GM18502 (cell line): Measurements from ENCODE around the gene NLRC5.
"Not testable (repeated sequence)": the region's sequence is repeated elsewhere in the genome, so short reads cannot be mapped to it uniquely, and the experiment has no call there.

ENCODE experiments used
- ATAC-seq: cut with Tn5 transposase; IDR thresholded peaks from one replicate; pipeline ENCODE4 v1.9.1; 2021; ENCODE audit warnings: mild to moderate bottlenecking; ENCODE audit not compliant: unreplicated experiment, poor library complexity

Gene NLRC5

GRCh38 chr16:57042157-57043111 is 53.1 kb downstream of the NLRC5 start:
- peak; percentile 64 for ATAC-seq

- ATAC-seq, result no peak
These were observed 53.9 kb downstream of the NLRC5 start for GRCh38 chr16:57043248-57043647.

GRCh38 chr16:57044931-57045693 is 55.8 kb downstream of the NLRC5 start:
- ATAC-seq, result no peak

DNA sequence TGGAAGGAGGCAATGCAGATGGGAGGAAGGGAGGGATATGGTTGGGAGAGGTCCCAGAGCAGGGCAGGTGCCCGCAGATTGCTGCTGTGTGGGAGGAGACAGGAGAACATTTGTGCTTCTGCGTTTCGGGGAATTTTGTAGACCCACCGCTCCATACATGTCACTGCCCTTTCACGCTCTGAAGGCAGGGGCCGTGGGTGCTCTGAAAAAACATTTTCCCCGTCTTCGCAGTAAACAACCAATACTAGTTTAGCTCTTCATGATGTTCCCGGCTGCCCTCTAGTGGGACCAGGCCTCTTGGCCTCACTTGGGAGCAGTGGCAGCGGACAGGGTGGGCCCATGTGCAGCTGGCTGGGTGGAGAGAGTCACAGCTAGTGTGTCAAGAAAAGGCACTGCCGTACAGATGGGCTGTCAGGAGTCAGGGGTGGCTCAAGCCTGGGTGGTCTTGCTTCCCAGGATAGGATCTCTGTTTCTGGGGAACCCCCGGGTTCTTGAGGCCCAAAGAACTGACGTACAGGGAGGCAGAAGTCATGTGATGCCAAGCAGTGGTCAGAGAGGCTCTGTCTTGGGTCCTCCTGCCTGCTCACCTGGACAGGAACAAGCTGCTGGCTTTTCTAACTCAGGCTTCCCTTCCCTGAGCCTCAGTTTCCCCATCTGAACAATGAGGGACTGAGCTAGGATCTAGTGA is 56.5 kb downstream of the NLRC5 start:
- ATAC-seq, result no peak

DNA sequence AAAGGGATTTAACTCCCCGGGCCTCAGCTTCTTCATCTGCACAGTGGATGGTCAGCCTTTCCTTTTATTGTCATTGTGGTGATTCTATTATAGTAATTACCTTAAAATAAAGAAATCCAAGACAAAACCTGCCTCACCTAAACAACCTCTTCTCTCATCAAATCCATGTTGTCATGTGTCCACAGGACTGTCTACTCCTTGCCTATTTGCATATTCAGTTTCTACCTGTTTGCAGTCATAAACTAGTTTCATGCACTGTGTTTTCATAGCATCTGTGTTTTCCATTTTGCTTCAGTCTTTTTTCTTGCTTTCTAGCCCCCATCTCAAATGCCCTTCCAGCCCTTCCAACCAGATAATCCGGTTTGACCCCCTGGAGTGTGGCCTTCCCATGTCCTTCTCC is 58.7 kb downstream of the NLRC5 start:
- ATAC-seq, result no peak

DNA sequence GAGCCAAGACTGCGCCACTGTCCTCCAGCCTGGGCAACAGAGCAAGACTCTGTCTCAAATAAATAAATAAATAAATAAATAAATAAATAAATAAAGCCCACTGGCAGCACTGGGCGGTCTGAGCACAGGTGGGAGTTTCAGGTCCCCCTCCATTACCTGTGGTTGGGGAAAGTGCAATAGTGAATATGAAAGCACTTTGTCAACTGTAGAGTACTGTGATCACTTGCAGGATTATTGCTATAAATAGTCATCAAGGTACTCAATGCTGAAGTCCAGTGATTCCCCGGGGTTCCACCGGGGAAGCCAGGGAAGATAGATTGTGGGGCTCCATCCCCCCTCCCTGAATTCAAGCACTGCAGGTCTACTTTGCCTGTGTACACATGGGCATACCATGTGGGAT is 60.3 kb downstream of the NLRC5 start:
- ATAC-seq, result peak; percentile 65

- no peak for ATAC-seq
These were observed 62.4 kb downstream of the NLRC5 start for GRCh38 chr16:57051696-57052228.

DNA sequence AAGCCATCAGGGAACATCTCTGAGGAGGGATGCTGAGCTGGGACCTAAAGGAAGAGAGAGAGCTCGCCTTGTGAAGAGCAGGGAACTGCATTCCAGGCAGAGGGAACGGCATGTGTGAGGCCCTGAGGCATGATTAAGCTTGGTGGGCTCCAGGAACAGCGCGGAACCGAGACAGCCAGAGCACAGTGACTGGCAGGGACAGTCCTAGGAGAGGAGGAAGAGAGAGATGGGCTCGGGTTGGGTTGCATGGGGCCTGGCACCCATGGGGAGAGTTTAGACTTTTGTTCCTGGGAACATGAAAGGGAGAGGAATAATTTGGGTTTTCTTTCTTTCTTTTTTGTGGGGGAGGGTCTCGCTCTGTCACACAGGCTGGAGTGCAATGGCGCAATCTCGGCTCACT is 63.8 kb downstream of the NLRC5 start:
- no peak for ATAC-seq

GRCh38 chr16:57054338-57054737 is 65.0 kb downstream of the NLRC5 start:
- ATAC-seq, result no peak

GRCh38 chr16:57054771-57055170 is 65.4 kb downstream of the NLRC5 start:
- ATAC-seq, result no peak

DNA sequence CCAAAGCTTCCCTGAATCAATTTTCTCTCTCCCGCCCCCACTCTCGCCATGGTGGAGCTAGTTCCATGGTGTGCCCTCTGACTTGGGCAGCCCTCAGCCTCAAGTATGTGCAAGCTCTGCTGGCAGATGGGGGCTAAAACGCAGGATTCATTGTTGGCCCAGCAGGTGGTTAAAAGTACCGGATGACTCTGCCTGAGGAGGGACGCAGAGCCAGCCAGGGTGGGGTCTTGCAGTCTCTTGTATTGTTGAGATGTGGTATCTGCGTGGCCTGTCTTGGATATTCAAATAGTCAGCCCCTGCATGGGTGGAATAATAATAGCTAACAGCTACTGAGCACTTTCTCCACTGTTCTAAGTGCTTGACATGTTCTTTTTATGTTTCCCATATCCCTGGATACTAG is 66.3 kb downstream of the NLRC5 start:
- no peak for ATAC-seq

DNA sequence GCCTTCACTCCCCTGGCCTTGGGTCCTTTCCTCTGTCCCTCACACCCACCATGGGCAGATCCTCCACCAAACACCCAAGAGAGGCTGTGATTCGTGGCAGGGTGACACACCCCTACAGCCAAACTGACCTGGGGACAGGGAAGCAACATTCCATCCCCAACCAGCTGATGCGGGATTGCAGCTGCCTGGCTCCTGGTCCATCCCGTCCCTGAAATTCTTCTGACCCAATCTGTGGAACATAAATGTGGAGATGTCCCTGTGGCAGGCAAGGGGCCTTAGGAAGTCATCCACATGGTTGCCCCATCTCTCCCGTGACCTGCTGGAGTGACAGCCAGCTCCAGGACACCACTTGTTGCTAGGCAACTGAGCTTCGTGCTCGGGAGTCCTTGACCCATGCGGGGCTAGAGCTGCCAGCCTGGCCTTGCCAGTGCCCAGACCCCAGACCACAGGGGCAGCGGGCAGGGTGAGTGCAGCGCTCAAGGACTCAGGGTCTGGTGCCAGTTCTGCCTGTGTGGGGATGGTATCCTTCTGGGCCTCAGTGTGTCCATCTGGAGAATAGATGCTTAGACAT is 69.0 kb downstream of the NLRC5 start:
- ATAC-seq, result no peak

GRCh38 chr16:57060323-57061083 is 71.1 kb downstream of the NLRC5 start:
- ATAC-seq, result no peak

GRCh38 chr16:57061084-57061905 is 71.9 kb downstream of the NLRC5 start:
- no peak for ATAC-seq

DNA sequence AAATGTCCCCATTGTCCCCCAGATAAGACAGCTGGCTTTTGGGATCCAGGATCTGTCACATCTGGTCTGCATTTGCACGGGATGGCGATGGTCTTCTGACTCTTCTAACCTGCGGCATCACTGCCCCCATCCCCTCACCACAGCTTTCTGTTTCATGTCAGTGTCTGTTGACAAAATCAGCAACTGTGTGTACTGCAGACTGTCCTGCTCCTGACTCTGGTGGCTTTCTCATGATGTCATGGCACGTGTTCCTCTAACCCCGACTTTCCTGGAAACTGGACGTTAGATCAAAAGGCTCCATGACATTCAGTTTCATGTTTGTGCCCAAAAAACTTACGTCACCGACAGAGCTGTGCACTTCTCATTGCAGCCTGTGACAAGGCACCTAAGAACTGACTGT is 73.0 kb downstream of the NLRC5 start:
- no peak for ATAC-seq

DNA sequence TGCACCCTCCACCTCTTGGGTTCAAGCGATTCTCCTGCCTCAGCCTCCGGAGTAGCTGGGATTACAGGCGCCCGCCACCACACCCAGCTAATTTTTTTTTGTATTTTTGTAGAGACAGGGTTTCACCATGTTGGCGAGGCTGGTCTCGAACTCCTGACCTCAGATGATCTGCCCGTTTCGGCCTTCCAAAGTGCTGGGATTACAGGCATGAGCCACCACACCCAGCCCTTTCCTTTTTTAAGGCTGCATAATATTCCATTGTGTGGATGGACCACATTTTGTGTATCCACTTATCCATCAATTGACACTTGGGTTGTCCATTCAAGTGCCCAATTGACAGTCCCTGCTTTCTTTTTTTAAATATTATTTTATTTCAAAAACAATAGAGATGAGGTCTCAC is 73.8 kb downstream of the NLRC5 start:
- ATAC-seq, result not testable (repeated sequence)

- ATAC-seq, result no peak
These were observed 75.6 kb downstream of the NLRC5 start for GRCh38 chr16:57064995-57065394.

DNA sequence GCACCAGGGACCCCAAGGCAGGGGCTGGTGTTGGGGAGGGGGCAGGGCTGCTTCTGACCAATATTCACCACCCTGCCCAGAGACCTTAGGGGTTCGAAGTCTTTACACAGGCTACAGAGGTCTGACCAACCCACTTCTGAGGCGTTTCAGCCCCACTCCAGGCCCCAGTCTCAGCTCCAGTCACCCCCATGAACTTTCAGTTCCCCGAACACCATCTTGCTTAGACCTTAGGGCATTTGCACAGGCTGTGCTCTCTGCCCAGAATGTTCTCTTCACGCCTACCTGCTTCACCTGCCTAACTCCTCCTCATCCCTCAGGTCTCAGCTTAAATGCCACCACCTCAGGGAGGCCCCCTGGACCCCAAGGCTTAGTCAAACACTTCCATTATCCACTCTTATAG is 77.3 kb downstream of the NLRC5 start:
- no peak for ATAC-seq

GRCh38 chr16:57067347-57067746 is 78.0 kb downstream of the NLRC5 start:
- no peak for ATAC-seq
